B cell (primary cell): ENCODE data around the gene SGSH. TPM values are rescaled to one million over a fixed set of nuclear protein-coding genes. Genes with fewer than 3 reads are reported as not detected.

Experiments used
- ATAC-seq: fragments of 200-7000 bp; cut with Tn5 transposase; one replicate; pipeline ENCODE4 v1.10.0; 2021; ENCODE audit warnings: low read depth, mild to moderate bottlenecking, moderate number of reproducible peaks, moderate library complexity
- CTCF ChIA-PET: fragments of 350-600 bp; sonication (Branson Sonifier 250); formaldehyde crosslinking; loops from one replicate; lab custom pipeline; 2021; ENCODE audit warnings: antibody characterized with exemption, inconsistent platforms; lab: Charles Lee
- POLR2A ChIA-PET: fragments of 350-600 bp; sonication (Branson Sonifier 250); formaldehyde crosslinking; loops from one replicate; lab custom pipeline; 2021; ENCODE audit warnings: antibody characterized with exemption; lab: Charles Lee
- DNase-seq: peaks from one replicate; pipeline ENCODE4 v3.0.0; 2013
- H2AFZ ChIP-seq: 2 replicates; pipeline ENCODE4 v1.6.1; 2012; ENCODE audit warnings: mild to moderate bottlenecking, low read depth, low read length; ENCODE audit not compliant: insufficient read depth, poor library complexity, severe bottlenecking
- H3K27ac ChIP-seq, 2 donors: 1 replicate in 1 of 2; 2 replicates in 1 of 2; pipeline ENCODE4 v1.5.1; 2012 to 2013; ENCODE audit warnings: low read length in 2 of 2, mild to moderate bottlenecking in 2 of 2, moderate library complexity in 1 of 2
- H3K27me3 ChIP-seq, 4 experiments: fragments of 200-600 bp in 1 of 4; sonication (generic) in 1 of 4; replicated peaks in 1 of 4; 1 replicate in 2 of 4; 2 replicates in 2 of 4; pipeline versions ENCODE4 v1.6.1 to v1.7.0; 2013 to 2016; ENCODE audit warnings: low read length in 3 of 4, mild to moderate bottlenecking in 2 of 4, mixed read lengths in 1 of 4, moderate library complexity in 1 of 4; ENCODE audit not compliant: insufficient read depth in 4 of 4, control insufficient read depth in 3 of 4; ENCODE audit errors: control extremely low read depth in 1 of 4
- H3K36me3 ChIP-seq, 2 experiments: replicated peaks in 1 of 2; 1 replicate in 1 of 2; 2 replicates in 1 of 2; pipeline versions ENCODE4 v1.6.1 to v1.7.1; 2013; ENCODE audit warnings: low read length in 1 of 2; ENCODE audit not compliant: insufficient read depth in 2 of 2, control insufficient read depth in 1 of 2; ENCODE audit errors: control extremely low read depth in 1 of 2, extremely low read depth in 1 of 2
- H3K4me1 ChIP-seq, 2 donors: fragments of 200-600 bp in 1 of 2; sonication (generic) in 1 of 2; 1 replicate in 1 of 2; 2 replicates in 1 of 2; pipeline versions ENCODE4 v1.5.1 to v1.6.1; 2013 to 2017; ENCODE audit warnings: low read length in 2 of 2; ENCODE audit not compliant: control insufficient read depth in 2 of 2, insufficient read depth in 2 of 2
- H3K4me2 ChIP-seq: replicated peaks from 2 replicates; pipeline ENCODE3; 2012; ENCODE audit warnings: mild to moderate bottlenecking, low read depth, low read length; ENCODE audit not compliant: poor library complexity, severe bottlenecking
- H3K4me3 ChIP-seq, 5 experiments: fragments of 200-600 bp in 1 of 5; sonication (generic) in 1 of 5; 1 replicate in 3 of 5; 2 replicates in 2 of 5; pipeline versions ENCODE4 v1.5.1 to v1.7.0; 2011 to 2016; ENCODE audit warnings: low read length in 4 of 5, mild to moderate bottlenecking in 4 of 5, low read depth in 2 of 5, control low read depth in 1 of 5, moderate library complexity in 1 of 5; ENCODE audit not compliant: insufficient read depth in 1 of 5; ENCODE audit errors: control extremely low read depth in 1 of 5, extremely low read depth in 1 of 5
- H3K79me2 ChIP-seq: fragments of 200-600 bp; sonication (generic); one replicate; pipeline ENCODE4 v1.6.0; 2016; ENCODE audit warnings: low read length; ENCODE audit not compliant: control insufficient read depth, insufficient read depth
- H3K9ac ChIP-seq: fragments of 200-600 bp; sonication (generic); 2 replicates; pipeline ENCODE4 v1.6.1; 2017; ENCODE audit warnings: mild to moderate bottlenecking, low read length, moderate library complexity
- H3K9me3 ChIP-seq, 3 donors: one replicate each; pipeline versions ENCODE4 v1.6.1 to v1.7.1; 2013; ENCODE audit warnings: low read length in 2 of 3; ENCODE audit not compliant: control insufficient read depth in 2 of 3, insufficient read depth in 1 of 3; ENCODE audit errors: control extremely low read depth in 1 of 3
- H4K20me1 ChIP-seq: 2 replicates; pipeline ENCODE4 v1.6.0; 2012; ENCODE audit warnings: mild to moderate bottlenecking, low read length; ENCODE audit not compliant: insufficient read depth, control insufficient read depth, poor library complexity, severe bottlenecking
- H3K27ac Mint-ChIP-seq: one replicate; pipeline ENCODE4 v1.8.0; 2021; ENCODE audit warnings: mixed read lengths
- H3K27me3 Mint-ChIP-seq: one replicate; pipeline ENCODE4 v1.8.0; 2021; ENCODE audit warnings: mixed read lengths
- H3K4me1 Mint-ChIP-seq: one replicate; pipeline ENCODE4 v1.8.0; 2021; ENCODE audit warnings: mixed read lengths
- H3K4me3 Mint-ChIP-seq: one replicate; pipeline ENCODE4 v1.8.0; 2021; ENCODE audit warnings: mixed read lengths
- H3K9me3 Mint-ChIP-seq: one replicate; pipeline ENCODE4 v1.8.0; 2022; ENCODE audit warnings: mixed read lengths; ENCODE audit not compliant: insufficient read depth
- EZH2 ChIP-seq: IDR thresholded peaks from 2 replicates; pipeline ENCODE4 v1.6.1; 2012; ENCODE audit warnings: borderline replicate concordance, low read depth, mild to moderate bottlenecking, moderate library complexity, low read length; ENCODE audit not compliant: insufficient read depth, poor library complexity, severe bottlenecking
- WGBS: methylation state at CpG from one replicate; pipeline ENCODE4 v1.1.5; 2013; ENCODE audit warnings: missing lambda C conversion rate; ENCODE audit not compliant: insufficient coverage; 5-methylcytosine and 5-hydroxymethylcytosine counted together
- intact Hi-C: fragments of 100-400 bp; cut with micrococcal nuclease; formaldehyde crosslinking; loops from one replicate; pipeline ENCODE4 v1.10.0; 2022
- polyA plus RNA-seq: library from polyadenylated mRNA; depleted of rRNA; stranded (reverse); fragments of >200 nt; gene quantifications from 2 replicates; pipeline ENCODE4 v1.2.3, GENCODE V29; 2012
- total RNA-seq, 2 donors: library from RNA; stranded (reverse); fragments of 120-200 nt in 1 of 2; gene quantifications; 1 replicate in 1 of 2; 2 replicates in 1 of 2; pipeline versions ENCODE4 v1.2.3 to v1.2.4, GENCODE V29; 2013 to 2022
- TF ChIP-seq, protein P1 (sequence below): fragments of 200-600 bp; IDR thresholded peaks from one replicate; pipeline ENCODE4 v1.8.0; 2022; ENCODE audit warnings: antibody characterized with exemption, mild to moderate bottlenecking

SGSH gene
- total and polyA plus RNA-seq, 2 donors (not counting 1 experiment from before 2014, with no cell fraction given): 44.5 to 83.7 TPM

DNA sequence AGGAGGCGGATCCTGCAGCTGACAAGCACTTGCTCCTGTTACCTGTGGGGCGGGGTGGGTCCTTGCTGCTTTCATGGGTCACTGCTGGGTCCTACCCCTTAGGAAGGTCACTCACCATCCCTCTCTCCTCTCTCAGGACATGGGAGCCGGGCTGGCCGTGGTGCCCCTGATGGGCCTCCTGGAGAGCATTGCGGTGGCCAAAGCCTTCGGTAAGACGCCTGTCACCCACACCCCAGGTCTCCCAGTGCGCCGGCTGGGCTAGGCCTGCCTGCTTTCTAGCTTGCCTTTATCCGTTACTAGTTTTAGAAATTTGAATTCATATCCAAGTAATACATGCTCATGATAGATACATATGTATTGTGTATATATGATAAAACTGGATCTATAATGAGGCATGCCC is 17.3 kb upstream of the SGSH start:
- H3K79me2 ChIP-seq: no peaks in the 10 kb centered on the region
- no peak for ATAC-seq
- CTCF ChIA-PET: no interaction called here

DNA sequence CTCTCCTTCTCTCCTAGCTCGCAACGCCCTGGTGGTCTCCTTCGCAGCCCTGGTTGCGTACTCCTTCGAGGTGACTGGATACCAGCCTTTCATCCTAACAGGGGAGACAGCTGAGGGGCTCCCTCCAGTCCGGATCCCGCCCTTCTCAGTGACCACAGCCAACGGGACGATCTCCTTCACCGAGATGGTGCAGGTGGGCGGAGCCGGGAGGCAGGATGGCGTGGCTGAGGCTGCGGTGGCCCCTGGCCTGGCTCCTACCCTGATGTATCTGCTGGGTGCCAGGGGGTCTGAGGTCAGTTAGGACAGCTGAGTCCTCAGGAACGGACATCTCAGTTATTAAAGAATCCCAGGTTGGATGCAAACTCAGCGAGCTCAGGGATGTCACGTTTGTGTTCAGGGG is 16.8 kb upstream of the SGSH start:
- TF ChIP-seq, protein P1, sequence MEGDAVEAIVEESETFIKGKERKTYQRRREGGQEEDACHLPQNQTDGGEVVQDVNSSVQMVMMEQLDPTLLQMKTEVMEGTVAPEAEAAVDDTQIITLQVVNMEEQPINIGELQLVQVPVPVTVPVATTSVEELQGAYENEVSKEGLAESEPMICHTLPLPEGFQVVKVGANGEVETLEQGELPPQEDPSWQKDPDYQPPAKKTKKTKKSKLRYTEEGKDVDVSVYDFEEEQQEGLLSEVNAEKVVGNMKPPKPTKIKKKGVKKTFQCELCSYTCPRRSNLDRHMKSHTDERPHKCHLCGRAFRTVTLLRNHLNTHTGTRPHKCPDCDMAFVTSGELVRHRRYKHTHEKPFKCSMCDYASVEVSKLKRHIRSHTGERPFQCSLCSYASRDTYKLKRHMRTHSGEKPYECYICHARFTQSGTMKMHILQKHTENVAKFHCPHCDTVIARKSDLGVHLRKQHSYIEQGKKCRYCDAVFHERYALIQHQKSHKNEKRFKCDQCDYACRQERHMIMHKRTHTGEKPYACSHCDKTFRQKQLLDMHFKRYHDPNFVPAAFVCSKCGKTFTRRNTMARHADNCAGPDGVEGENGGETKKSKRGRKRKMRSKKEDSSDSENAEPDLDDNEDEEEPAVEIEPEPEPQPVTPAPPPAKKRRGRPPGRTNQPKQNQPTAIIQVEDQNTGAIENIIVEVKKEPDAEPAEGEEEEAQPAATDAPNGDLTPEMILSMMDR: no peak
- TF ChIP-seq EZH2: no peak
- H3K4me3 Mint-ChIP-seq: no peak overlapping the region
- no peaks in the 10 kb centered on the region for H3K36me3 ChIP-seq
- H3K9me3 ChIP-seq: peaks cover 0 to 31% (median 20%) of the 10 kb centered on the region in 3 donors
- H3K4me3 ChIP-seq: no peak overlapping the region
- H2AFZ ChIP-seq: no peak overlapping the region
- 91% methylated on average over 17 of the region's 17 CpGs for WGBS
- H3K4me2 ChIP-seq: no peak overlapping the region
- CTCF ChIA-PET: no interaction called here
- H3K4me1 Mint-ChIP-seq: no peaks in the 10 kb centered on the region
- no peaks in the 10 kb centered on the region for H3K27me3 ChIP-seq
- intact Hi-C loops: no loop called here
- POLR2A ChIA-PET: no interaction called here
- DNase-seq (no peak), ATAC-seq (no peak)
- no peaks in the 10 kb centered on the region for H4K20me1 ChIP-seq
- no peaks in the 10 kb centered on the region for H3K79me2 ChIP-seq
- no peak overlapping the region for H3K27ac Mint-ChIP-seq
- peaks cover 9% of the 10 kb centered on the region for H3K9me3 Mint-ChIP-seq
- H3K27me3 Mint-ChIP-seq: no peaks in the 10 kb centered on the region
- H3K4me1 ChIP-seq: no peaks in the 10 kb centered on the region
- no peak overlapping the region for H3K9ac ChIP-seq
- H3K27ac ChIP-seq: no peak overlapping the region

More for the DNA sequence above, 17.3 kb upstream of the SGSH start:
- H3K9me3 Mint-ChIP-seq: peaks cover 8% of the 10 kb centered on the region
- no peaks in the 10 kb centered on the region for H3K27me3 ChIP-seq
- no peak for DNase-seq
- no peak overlapping the region for H3K27ac ChIP-seq
- no peaks in the 10 kb centered on the region for H3K4me1 ChIP-seq
- no peak for TF ChIP-seq EZH2
- TF ChIP-seq, protein P1: no peak
- 96% methylated on average over 8 of the region's 10 CpGs for WGBS
- H3K36me3 ChIP-seq: no peaks in the 10 kb centered on the region
- H3K4me3 ChIP-seq: no peak overlapping the region
- H3K4me2 ChIP-seq: no peak overlapping the region
- intact Hi-C loops: no loop called here
- H3K4me3 Mint-ChIP-seq: no peak overlapping the region
- H3K9me3 ChIP-seq: peaks cover 0 to 27% (median 15%) of the 10 kb centered on the region in 3 donors
- H3K9ac ChIP-seq: no peak overlapping the region
- H3K4me1 Mint-ChIP-seq: no peaks in the 10 kb centered on the region
- H2AFZ ChIP-seq: no peak overlapping the region
- H4K20me1 ChIP-seq: no peaks in the 10 kb centered on the region
- H3K27ac Mint-ChIP-seq: no peak overlapping the region
- POLR2A ChIA-PET: no interaction called here
- H3K27me3 Mint-ChIP-seq: no peaks in the 10 kb centered on the region
